ENCODE measurements around the gene CCDC159. TPM values are rescaled to one million over a fixed set of nuclear protein-coding genes. Genes with fewer than 3 reads are reported as not detected.

CCDC159 gene, protein sequence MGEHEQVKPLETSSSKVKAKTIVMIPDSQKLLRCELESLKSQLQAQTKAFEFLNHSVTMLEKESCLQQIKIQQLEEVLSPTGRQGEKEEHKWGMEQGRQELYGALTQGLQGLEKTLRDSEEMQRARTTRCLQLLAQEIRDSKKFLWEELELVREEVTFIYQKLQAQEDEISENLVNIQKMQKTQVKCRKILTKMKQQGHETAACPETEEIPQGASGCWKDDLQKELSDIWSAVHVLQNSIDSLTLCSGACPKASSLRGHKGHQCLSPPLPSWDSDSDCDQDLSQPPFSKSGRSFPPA
- total RNA-seq, result 9.9 and 13.8 TPM in 2 replicates

DNA sequence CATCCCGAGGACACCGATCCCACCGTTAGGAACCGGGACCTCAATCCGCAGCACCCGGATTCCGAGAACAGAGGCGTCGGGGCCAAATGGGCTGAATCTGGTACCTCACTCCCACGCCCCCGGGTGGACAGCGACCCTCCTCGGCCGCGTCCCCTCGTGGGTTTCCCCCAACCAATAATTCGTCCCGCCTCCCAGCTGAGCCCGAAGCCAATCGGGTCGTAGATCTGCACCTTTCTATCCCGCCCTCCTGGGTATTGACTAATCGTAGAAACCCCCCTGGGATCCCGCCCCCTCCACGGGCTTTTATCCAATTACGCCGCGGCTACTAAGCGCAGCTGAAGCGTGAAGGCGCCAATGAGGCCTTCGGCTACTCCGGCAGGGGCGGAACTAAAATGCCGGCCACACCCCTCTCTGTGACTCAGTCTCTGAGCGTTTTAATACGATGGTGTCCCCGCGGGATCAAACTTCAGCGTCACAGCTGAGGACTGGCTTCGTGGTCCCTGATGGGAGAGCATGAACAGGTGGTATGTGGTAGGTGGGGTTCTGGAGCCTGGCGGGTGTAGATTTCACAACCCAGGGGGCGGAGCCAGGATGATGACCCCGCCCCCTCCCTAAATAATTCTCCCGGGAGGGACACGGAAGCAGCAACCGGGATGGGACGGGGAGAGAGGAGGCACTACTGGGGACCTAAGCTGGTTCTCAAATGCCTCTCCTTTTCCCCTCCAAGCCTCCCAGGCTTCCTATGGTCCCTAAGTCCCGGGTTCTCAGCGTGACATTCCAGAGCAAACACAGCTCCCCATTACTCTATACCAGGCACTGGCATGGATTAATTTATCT is at the start of gene CCDC159, which contains the start of gene TMEM205:
CCDC159 (plus strand) TSS at position 416 of the 837 bp plus-strand sequence; CDS start at position 504, 88 bp downstream.
TMEM205 (minus strand) TSS at position 165 of the 837 bp plus-strand sequence. CDS start 649 bp downstream, outside the sequence.

DNA sequence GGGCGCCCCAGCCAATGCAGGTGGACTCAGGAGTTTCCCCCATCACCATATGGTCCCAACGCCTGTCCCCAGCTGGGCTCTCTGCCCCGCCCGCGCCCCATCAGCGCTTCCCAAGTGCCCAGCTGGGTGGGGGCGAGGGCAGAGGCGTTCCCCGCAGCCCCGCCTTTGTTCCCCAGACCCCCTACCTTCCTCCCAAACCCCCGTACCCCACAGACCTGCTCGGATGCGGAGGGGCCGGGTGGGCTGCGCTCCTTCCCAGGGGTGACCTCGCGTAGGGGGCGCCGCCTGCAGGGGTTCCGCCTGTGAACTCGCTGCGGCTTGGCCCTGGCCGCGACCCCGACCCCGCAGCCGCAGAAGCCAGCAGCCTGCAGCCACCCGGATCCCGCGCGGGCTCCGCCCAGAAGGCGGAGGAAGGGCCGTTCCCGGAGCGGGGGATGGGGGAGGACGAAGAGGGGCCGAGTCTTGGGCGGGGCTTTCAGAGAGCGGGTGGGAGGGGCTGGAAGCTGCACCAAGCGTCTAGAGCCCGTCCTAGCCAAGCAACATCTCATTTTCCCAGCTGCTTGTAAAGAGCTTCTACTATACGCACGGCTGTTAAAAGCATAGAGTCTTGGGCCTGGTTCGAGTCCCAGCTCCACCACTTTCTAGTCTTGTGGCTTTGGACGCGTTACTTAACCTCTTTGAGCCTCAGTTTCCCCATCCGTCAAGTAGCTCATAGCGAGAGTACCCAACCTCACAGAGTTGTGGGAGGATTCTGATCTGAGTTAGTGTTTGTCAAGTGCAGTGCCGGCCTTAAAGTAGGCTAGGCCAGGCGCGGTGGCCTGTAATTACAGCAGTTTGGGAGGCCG is 6.8 kb upstream of the CCDC159 start, which contains the start of gene RAB3D:
RAB3D (minus strand) TSS at position 404 of the 845 bp plus-strand sequence. CDS start 2,258 bp downstream, outside the sequence.

GRCh38 chr19:11355160-11356073 is 9.1 kb downstream of the CCDC159 start, which contains the start of gene PLPPR2:
PLPPR2 (plus strand) TSS chr19:11355432; CDS start chr19:11357674, 2,242 bp downstream.

GRCh38 chr19:11374433-11375142 is 28.3 kb downstream of the CCDC159 start, which contains the start of gene SWSAP1:
SWSAP1 (plus strand) TSS chr19:11374666; CDS start chr19:11374681, 15 bp downstream.

Other genes starting within 250 kb of the CCDC159 start
- 18.3 and 25.1 TPM in 2 replicates for gene SPC24, start 190.7 kb upstream of the CCDC159 start, total RNA-seq
- 262 TPM in 2 replicates for gene KANK2, start 149.0 kb upstream of the CCDC159 start, total RNA-seq
- gene ANGPTL8, start 106.9 kb upstream of the CCDC159 start, total RNA-seq, result not detected in 2 replicates
- 11.0 and 13.1 TPM in 2 replicates for gene DOCK6, start 84.0 kb upstream of the CCDC159 start, total RNA-seq
- gene TSPAN16, start 50.4 kb upstream of the CCDC159 start, total RNA-seq, result not detected in 2 replicates
- 11.4 and 12.9 TPM in 2 replicates for gene RAB3D, start 6.9 kb upstream of the CCDC159 start, total RNA-seq
- gene TMEM205, start 251 bp upstream of the CCDC159 start, total RNA-seq, result 76.3 and 80.2 TPM in 2 replicates
- gene PLPPR2, start 8.9 kb downstream of the CCDC159 start, total RNA-seq, result 12.0 and 14.0 TPM in 2 replicates
- 0.43 and 0.91 TPM in 2 replicates for gene SWSAP1, start 28.1 kb downstream of the CCDC159 start, total RNA-seq
- gene EPOR, start 37.8 kb downstream of the CCDC159 start, total RNA-seq, result 2.0 and 3.0 TPM in 2 replicates
- 4.3 and 6.5 TPM in 2 replicates for gene RGL3, start 72.8 kb downstream of the CCDC159 start, total RNA-seq
- 0.26 and 0.32 TPM in 2 replicates for gene ODAD3, start 88.6 kb downstream of the CCDC159 start, total RNA-seq
- gene PRKCSH, start 89.1 kb downstream of the CCDC159 start, total RNA-seq, result 114 and 135 TPM in 2 replicates
- not detected in 2 replicates for gene ELAVL3, start 134.5 kb downstream of the CCDC159 start, total RNA-seq
- gene ZNF653, start 159.3 kb downstream of the CCDC159 start, total RNA-seq, result 3.1 and 3.6 TPM in 2 replicates
- gene ECSIT, start 182.6 kb downstream of the CCDC159 start, total RNA-seq, result 15.0 and 21.0 TPM in 2 replicates
- 1.0 and 1.1 TPM in 2 replicates for gene CNN1, start 192.3 kb downstream of the CCDC159 start, total RNA-seq
- 30.4 and 30.7 TPM in 2 replicates for gene ELOF1, start 212.7 kb downstream of the CCDC159 start, total RNA-seq
- gene ACP5, start 231.1 kb downstream of the CCDC159 start, total RNA-seq, result 0.39 and 0.54 TPM in 2 replicates